Neural progenitor cell (in vitro differentiated cells): Measurements from ENCODE around the gene SLC25A6.

Experiments used
- CTCF ChIP-seq: fragments of 200-600 bp; sonication (generic); IDR thresholded peaks from 2 replicates; pipeline ENCODE4 v1.5.1; 2017; ENCODE audit warnings: antibody characterized with exemption, mild to moderate bottlenecking
- EZH2 ChIP-seq: fragments of 200-600 bp; sonication (generic); IDR thresholded peaks from 2 replicates; pipeline ENCODE4 v1.6.1; 2017; ENCODE audit warnings: antibody characterized with exemption, mild to moderate bottlenecking, moderate library complexity
- EZH2phosphoT487 ChIP-seq: fragments of 200-600 bp; sonication (generic); IDR thresholded peaks from 2 replicates; pipeline ENCODE4 v1.6.1; 2017; ENCODE audit warnings: antibody characterized with exemption

GRCh38 chrX:1398431-1399340 lies 6.8 kb upstream of the SLC25A6 start:
- no peak for TF ChIP-seq CTCF
- no peak for TF ChIP-seq EZH2
- TF ChIP-seq EZH2phosphoT487: no peak
